Effector memory CD8-positive, alpha-beta T cell (primary cell): Measurements from ENCODE around the gene CD200R1L.

ENCODE experiments used
- ATAC-seq: fragments of 150-1000 bp; cut with Tn5 transposase; replicated peaks from 2 replicates; pipeline ENCODE4 v1.10.0; 2021; ENCODE audit warnings: mild to moderate bottlenecking, moderate library complexity
- DNase-seq, 3 experiments: peaks; one replicate each; pipeline ENCODE4 v3.0.0; 2021
- H3K27ac Mint-ChIP-seq, 2 donors: one replicate each; pipeline ENCODE4 v1.8.0; 2022; ENCODE audit warnings: mild to moderate bottlenecking in 2 of 2, mixed read lengths in 2 of 2, moderate library complexity in 2 of 2
- H3K27me3 Mint-ChIP-seq, 2 donors: one replicate each; pipeline ENCODE4 v1.8.0; 2022; ENCODE audit warnings: mixed read lengths in 2 of 2
- H3K36me3 Mint-ChIP-seq: one replicate; pipeline ENCODE4 v1.8.0; 2022; ENCODE audit warnings: mild to moderate bottlenecking, moderate library complexity, mixed read lengths; ENCODE audit not compliant: insufficient read depth
- H3K4me1 Mint-ChIP-seq, 2 donors: one replicate each; pipeline ENCODE4 v1.8.0; 2022; ENCODE audit warnings: low read depth in 2 of 2, mixed read lengths in 2 of 2
- H3K4me3 Mint-ChIP-seq, 2 donors: one replicate each; pipeline ENCODE4 v1.8.0; 2022; ENCODE audit warnings: mild to moderate bottlenecking in 2 of 2, mixed read lengths in 2 of 2, moderate library complexity in 2 of 2
- H3K9me3 Mint-ChIP-seq, 2 donors: one replicate each; pipeline ENCODE4 v1.8.0; 2022; ENCODE audit warnings: mixed read lengths in 2 of 2

CD200R1L gene

DNA sequence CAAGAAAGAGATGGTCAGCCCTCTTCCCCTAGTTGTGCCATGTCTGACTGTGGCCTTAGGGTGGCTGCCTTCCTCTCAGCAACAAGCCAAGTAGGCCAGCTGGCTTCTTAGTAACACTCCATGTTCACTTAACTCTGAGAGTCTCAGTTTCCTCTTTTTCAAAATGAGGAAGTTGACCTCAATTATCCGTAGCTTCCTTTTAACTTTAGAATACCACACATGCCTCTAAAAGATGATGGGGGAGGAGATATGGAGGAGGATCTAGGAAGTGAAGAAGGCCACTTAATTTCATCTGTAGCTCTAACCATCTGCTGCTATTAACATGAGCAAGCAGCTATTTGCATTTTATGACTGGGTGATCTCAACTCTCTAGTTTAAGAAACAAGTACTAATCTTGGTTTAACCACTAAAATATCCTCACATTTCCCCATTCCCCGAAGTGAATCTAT, 32.9 kb downstream of the CD200R1L start:
- Mint-ChIP-seq H3K4me3 (no peak overlapping the region), H3K4me1 (peaks cover 4% of the 10 kb centered on the region in 2 donors), H3K27me3 (no peaks in the 10 kb centered on the region), H3K36me3 (no peaks in the 10 kb centered on the region), H3K9me3 (no peaks in the 10 kb centered on the region), H3K27ac (no peak overlapping the region)
- ATAC-seq (peak; percentile 47), DNase-seq (no peak)

DNA sequence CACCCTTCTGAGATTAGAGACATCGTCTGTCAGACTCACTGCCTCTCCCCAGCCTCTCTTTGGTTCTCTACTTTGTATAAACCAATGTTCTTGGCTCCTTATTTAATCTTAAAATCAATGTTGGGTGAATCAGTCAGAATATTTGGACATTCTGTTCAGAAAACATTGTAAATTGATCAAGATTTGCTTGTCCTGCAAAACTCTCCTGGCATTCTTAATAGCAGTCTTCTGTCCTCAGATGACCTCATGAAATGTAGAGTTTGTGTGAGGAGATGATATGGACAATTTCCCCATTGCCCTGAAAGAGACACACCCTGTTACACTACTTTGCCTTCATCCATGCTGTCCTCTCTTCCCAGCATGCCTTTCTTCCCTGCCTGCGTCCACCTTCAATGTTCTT, 33.6 kb downstream of the CD200R1L start:
- H3K9me3 Mint-ChIP-seq, result no peaks in the 10 kb centered on the region
- H3K36me3 Mint-ChIP-seq, result no peaks in the 10 kb centered on the region
- ATAC-seq (no peak), DNase-seq (no peak)
- no peak overlapping the region for H3K27ac Mint-ChIP-seq
- H3K4me3 Mint-ChIP-seq, result no peak overlapping the region
- H3K27me3 Mint-ChIP-seq, result no peaks in the 10 kb centered on the region
- peaks cover 4% of the 10 kb centered on the region in 2 donors for H3K4me1 Mint-ChIP-seq

DNA sequence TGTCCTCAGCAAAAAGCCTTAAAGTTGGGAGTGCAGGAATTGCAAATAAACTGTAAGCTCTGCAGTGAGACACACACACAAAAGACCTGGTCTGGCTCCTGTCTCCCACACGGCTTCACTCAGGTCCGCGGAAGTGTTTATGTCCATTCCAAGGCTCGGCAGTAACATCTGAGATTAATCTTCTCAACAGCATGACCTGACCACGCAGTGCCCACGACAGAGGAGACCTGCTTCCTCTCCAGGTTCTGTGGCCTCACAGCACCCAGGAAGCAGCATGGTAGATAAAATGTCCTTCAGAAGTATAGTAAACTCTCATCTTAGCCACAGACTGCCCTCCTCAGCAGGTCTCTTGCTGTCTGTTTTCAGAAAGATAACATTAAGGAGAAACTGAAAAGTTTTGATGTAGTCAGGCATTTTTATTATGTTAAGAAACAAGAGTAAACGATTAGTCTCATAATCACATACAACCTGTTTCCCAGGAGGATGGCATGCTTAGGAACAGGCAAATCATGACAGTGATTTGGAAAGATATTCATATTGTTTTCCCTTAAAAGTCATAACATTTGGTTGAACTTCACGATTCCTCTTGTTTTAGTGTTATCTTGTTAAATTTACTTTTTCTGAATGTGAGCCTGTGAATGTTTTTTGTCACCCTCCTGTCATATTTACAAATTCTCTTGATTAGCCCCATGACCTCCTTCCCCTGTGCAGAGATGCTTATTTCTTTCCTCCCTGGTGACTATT, 34.6 kb downstream of the CD200R1L start:
- DNase-seq (no peak), ATAC-seq (no peak)
- Mint-ChIP-seq H3K27me3 (no peaks in the 10 kb centered on the region), H3K4me3 (no peak overlapping the region), H3K27ac (no peak overlapping the region), H3K36me3 (no peaks in the 10 kb centered on the region), H3K9me3 (no peaks in the 10 kb centered on the region), H3K4me1 (peaks cover 4% of the 10 kb centered on the region in 2 donors)

DNA sequence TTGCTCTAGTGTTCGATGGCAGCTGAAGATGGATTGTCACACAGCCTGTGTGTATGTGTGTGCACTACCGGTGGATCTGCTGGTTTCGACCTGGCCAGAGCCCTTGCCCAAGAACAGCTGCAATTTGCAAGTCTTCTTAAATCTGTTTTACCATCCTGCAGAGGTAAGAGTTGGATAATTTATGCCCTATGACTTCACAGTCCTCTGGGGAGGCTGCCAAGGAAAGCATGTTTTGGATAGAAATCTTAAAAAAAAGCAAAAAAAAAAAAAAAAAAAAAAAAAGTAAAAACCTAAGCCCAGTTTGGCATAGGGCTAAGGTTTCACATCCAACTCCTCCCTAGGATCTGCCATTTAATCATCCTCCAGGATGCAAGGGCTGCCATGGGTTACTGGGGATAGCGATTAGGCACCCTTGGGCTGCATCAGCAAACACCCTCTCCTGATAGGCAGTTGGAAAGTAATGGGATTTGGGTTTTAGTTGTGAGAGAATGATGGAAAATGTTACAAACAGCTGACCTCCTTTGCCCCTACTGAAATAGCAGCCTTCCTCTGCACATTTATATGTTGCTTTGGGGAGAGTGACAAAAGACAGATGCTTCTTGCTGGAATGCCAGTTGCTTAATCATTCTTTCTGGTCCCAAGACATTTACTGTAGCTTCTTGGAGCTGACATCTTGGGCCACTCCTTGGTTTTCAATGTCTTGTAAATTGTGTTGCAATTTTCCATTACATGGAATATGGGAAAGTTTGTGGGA, 35.4 kb downstream of the CD200R1L start:
- no peak for DNase-seq

DNA sequence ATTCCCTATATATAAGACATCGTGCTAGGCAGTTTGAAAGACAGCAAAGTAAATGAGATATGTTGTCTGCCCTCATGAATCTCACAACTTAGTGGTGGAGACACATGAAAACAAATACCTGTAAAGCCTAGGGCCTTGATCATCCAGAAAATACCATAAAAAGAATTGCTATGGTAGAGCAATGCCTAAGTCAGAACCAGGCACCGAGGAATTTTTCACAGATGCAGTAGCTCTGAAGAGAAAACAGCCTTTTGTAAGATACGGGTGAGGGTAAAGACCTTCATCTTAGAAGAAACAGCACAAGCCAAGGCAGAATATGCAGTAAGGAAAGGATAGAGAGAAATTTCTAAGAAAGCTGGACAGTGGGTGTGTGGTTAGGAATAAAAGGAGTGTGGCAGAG, 36.1 kb downstream of the CD200R1L start:
- no peaks in the 10 kb centered on the region for H3K36me3 Mint-ChIP-seq

More for the DNA sequence above, 35.4 kb downstream of the CD200R1L start:
- no peak for ATAC-seq
- no peak overlapping the region for H3K27ac Mint-ChIP-seq
- no peaks in the 10 kb centered on the region for H3K27me3 Mint-ChIP-seq
- H3K4me1 Mint-ChIP-seq, result peaks cover 4% of the 10 kb centered on the region in 2 donors
- H3K4me3 Mint-ChIP-seq, result no peak overlapping the region
- no peaks in the 10 kb centered on the region for H3K36me3 Mint-ChIP-seq
- H3K9me3 Mint-ChIP-seq, result no peaks in the 10 kb centered on the region

DNA sequence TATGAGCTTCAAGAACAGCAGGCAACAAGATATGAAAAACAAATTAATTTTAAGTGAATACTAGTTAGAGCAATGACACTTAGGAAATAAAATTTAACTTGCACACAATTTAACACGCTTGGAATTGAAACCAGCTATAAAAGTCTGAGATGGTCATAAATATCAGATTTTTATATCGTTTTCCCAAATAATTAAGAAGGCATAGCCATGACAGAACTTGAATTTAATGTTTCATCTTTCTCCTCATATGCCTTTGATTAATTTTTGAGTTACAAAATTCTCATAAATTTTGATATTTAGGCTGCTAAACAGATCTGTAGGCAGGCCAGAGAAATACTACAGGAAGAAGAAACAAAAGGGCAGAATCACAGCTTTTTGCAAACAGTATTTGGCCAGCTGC, 38.5 kb downstream of the CD200R1L start:
- no peaks in the 10 kb centered on the region for H3K27me3 Mint-ChIP-seq
- H3K4me3 Mint-ChIP-seq, result no peak overlapping the region
- no peaks in the 10 kb centered on the region for H3K36me3 Mint-ChIP-seq
- peaks cover 0 to 4% of the 10 kb centered on the region in 2 donors for H3K4me1 Mint-ChIP-seq
- no peak overlapping the region for H3K27ac Mint-ChIP-seq
- ATAC-seq (no peak), DNase-seq (no peak)
- no peaks in the 10 kb centered on the region for H3K9me3 Mint-ChIP-seq

More for the DNA sequence above, 36.1 kb downstream of the CD200R1L start:
- no peaks in the 10 kb centered on the region for H3K9me3 Mint-ChIP-seq
- H3K27ac Mint-ChIP-seq, result peak overlapping the region in 1 of 2 donors; percentile 49
- no peak for DNase-seq
- no peak overlapping the region for H3K4me3 Mint-ChIP-seq
- ATAC-seq, result no peak
- peaks cover 4% of the 10 kb centered on the region in 2 donors for H3K4me1 Mint-ChIP-seq
- no peaks in the 10 kb centered on the region for H3K27me3 Mint-ChIP-seq

DNA sequence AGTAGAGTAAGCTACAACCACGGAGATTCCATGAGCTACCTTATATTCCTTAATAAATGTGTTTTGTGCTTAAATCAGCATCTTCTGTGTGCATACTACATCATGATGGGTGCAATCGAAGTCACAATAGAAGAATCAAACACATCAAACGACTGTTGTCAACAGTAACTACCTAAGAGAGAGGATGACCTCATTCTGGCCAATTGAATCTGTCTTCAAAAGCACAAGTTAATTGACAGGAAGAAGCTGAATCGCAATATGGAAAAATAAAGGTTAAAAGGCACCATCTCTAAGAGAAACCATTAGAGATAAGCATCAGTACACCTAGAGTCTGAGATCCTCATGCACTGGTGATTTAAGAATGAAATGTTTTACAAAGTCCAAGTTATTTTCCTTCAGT, 39.0 kb downstream of the CD200R1L start:
- Mint-ChIP-seq H3K9me3 (no peaks in the 10 kb centered on the region), H3K36me3 (no peaks in the 10 kb centered on the region), H3K27me3 (no peaks in the 10 kb centered on the region), H3K4me1 (peaks cover 0 to 4% of the 10 kb centered on the region in 2 donors), H3K4me3 (no peak overlapping the region), H3K27ac (no peak overlapping the region)
- no peak for DNase-seq
- peak; percentile 26 for ATAC-seq

DNA sequence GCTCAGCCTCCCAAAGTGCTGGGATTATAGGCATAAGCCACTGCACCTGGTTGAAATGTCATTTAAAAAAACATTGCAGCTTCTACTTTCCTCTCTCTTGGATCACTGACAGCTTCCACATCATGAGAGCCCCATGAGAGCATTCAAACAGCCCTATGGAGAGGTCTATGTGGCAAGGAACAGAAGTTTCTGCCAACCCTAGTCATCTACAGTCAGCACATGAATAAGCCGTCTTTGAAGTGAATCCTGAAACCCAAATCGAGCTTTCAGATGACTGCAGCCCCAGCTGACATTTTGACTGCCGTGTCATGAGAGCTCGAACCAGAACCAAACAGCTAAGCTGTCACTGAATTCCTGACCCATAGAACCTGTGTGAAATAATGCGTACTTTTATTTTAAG, 39.8 kb downstream of the CD200R1L start:
- no peak for ATAC-seq
- Mint-ChIP-seq H3K27me3 (no peaks in the 10 kb centered on the region), H3K9me3 (no peaks in the 10 kb centered on the region), H3K4me1 (peaks cover 3 to 10% of the 10 kb centered on the region in 2 donors), H3K27ac (no peak overlapping the region), H3K36me3 (no peaks in the 10 kb centered on the region), H3K4me3 (no peak overlapping the region)
- no peak for DNase-seq

DNA sequence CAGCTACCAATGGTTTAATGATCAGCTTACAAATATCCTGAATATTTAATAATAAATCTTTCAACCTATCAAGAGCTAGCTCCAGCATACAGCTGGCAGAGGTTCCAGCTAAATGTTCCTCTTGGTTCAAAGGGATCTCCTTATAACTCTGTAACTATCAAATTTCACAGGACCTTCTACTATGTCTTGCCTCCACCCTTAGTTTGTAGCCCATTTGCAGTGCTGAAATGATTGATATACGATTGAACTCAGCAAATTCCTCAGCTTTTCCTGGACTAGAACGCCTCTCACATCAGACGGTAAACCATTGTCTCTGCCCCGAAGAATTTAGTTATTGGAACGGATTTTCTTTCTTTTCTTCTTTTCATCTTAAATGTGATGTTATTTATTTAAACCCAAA, 41.5 kb downstream of the CD200R1L start:
- peaks cover 3 to 6% of the 10 kb centered on the region in 2 donors for H3K4me1 Mint-ChIP-seq
- no peaks in the 10 kb centered on the region for H3K36me3 Mint-ChIP-seq
- H3K27me3 Mint-ChIP-seq, result no peaks in the 10 kb centered on the region

DNA sequence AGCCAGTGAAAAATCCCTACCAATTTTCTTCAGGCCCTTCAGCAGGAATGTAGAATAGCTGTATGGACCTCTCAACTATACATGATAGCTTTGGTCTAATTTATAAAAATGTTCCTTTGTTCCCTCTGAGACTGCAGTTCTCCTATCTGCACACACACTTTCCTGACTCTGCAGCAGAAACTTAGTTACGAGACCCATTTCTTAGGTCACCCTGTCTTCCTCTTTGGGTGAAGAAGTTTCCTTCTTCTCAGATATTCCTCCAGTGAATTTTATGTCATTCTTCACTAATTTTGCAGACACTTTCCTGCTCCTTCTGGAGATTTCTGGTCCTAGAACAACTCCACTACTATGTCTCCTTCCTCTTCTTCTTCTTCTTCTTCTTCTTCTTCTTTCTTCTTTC, 42.6 kb downstream of the CD200R1L start:
- Mint-ChIP-seq H3K27me3 (no peaks in the 10 kb centered on the region), H3K4me1 (peaks cover 3 to 6% of the 10 kb centered on the region in 2 donors), H3K36me3 (no peaks in the 10 kb centered on the region), H3K9me3 (no peaks in the 10 kb centered on the region), H3K27ac (no peak overlapping the region), H3K4me3 (no peak overlapping the region)
- DNase-seq (no peak), ATAC-seq (no peak)

More for the DNA sequence above, 41.5 kb downstream of the CD200R1L start:
- Mint-ChIP-seq H3K4me3 (no peak overlapping the region), H3K9me3 (no peaks in the 10 kb centered on the region), H3K27ac (no peak overlapping the region)
- no peak for DNase-seq
- ATAC-seq, result no peak

DNA sequence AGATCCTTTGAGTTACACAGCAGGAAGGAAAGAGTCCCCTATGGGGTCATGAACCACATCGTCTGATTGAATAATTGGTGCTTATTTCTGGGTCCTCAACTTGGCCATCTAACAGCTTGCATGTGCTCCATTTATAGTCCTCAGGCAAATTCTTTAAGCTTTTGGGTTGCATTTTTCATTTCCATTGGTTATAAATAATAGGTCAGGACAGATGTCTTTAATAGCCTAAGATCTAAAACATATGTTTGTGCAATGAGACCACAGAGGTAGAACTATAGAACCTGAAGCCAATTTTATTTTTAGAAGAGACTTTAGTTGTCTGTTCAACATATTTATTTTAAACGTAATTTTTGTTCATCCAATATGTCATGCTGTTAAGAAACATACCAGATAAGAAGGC, 43.2 kb downstream of the CD200R1L start:
- Mint-ChIP-seq H3K27me3 (no peaks in the 10 kb centered on the region), H3K27ac (no peak overlapping the region), H3K36me3 (no peaks in the 10 kb centered on the region), H3K9me3 (no peaks in the 10 kb centered on the region), H3K4me1 (peaks cover 3 to 6% of the 10 kb centered on the region in 2 donors), H3K4me3 (no peak overlapping the region)
- no peak for ATAC-seq
- DNase-seq, result no peak

DNA sequence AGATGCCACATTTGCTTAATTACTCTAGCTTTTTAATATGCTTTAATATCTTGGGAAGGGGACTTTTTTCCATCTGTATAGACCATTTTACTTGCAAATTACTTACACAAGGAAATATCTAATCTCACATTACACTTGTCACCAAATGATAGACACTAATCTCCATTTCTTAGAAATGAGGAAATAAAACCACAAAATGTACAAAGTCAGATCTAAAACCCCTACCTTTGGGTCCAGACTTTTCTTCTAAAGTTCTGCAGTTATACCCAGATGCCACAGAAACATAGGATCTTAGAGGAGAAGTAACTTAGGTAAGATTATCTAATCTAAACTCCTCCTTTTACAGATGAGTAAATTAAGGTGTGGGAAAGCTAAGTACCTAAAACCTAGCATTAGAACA, 44.3 kb downstream of the CD200R1L start:
- no peak for DNase-seq
- H3K27ac Mint-ChIP-seq, result no peak overlapping the region

DNA sequence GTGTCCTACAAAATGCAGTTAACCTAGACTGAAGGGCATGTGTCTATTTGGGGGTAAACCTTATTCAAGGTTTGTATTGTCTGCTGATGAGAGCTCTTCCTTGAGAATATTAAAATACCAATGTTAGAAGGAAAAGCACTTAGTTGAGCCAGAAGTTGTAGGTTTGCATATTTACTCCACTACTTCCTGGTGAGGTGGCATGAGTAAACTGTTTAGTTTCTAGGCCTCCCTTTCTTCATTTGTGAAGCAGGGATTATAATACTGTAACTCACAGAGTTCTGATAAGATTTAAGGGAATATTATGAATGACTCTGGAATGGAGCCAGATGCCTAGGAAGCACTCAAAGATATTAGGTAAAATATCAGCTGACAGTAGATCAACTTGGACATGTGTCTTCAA, 46.7 kb downstream of the CD200R1L start:
- no peak overlapping the region for H3K27ac Mint-ChIP-seq
- H3K4me1 Mint-ChIP-seq, result peaks cover 3 to 6% of the 10 kb centered on the region in 2 donors
- no peaks in the 10 kb centered on the region for H3K9me3 Mint-ChIP-seq
- no peaks in the 10 kb centered on the region for H3K36me3 Mint-ChIP-seq
- no peak for DNase-seq
- ATAC-seq, result no peak
- H3K27me3 Mint-ChIP-seq, result no peaks in the 10 kb centered on the region
- H3K4me3 Mint-ChIP-seq, result no peak overlapping the region

More for the DNA sequence above, 44.3 kb downstream of the CD200R1L start:
- H3K27me3 Mint-ChIP-seq, result no peaks in the 10 kb centered on the region
- H3K4me1 Mint-ChIP-seq, result peaks cover 3 to 6% of the 10 kb centered on the region in 2 donors
- H3K9me3 Mint-ChIP-seq, result no peaks in the 10 kb centered on the region
- no peak overlapping the region for H3K4me3 Mint-ChIP-seq
- H3K36me3 Mint-ChIP-seq, result no peaks in the 10 kb centered on the region
- ATAC-seq, result no peak
